ENCODE results near the gene TRDMT1.

GRCh38 chr10:17234431-17234945, 33.0 kb upstream of the TRDMT1 start:
- TF ChIP-seq CTCF (IDR thresholded peaks at IDR 0.05) = no peak
- no peak for TF ChIP-seq POLR2A (IDR thresholded peaks at IDR 0.05)

Measured in testis (tissue), 2 donors.